B cell (primary cell): ENCODE data around the gene NDUFB7. TPM values are rescaled to one million over a fixed set of nuclear protein-coding genes. Genes with fewer than 3 reads are reported as not detected.

Source experiments
- ATAC-seq: fragments of 200-7000 bp; cut with Tn5 transposase; one replicate; pipeline ENCODE4 v1.10.0; 2021; ENCODE audit warnings: low read depth, mild to moderate bottlenecking, moderate number of reproducible peaks, moderate library complexity
- CTCF ChIA-PET: fragments of 350-600 bp; sonication (Branson Sonifier 250); formaldehyde crosslinking; loops from one replicate; lab custom pipeline; 2021; ENCODE audit warnings: antibody characterized with exemption, inconsistent platforms; lab: Charles Lee
- POLR2A ChIA-PET: fragments of 350-600 bp; sonication (Branson Sonifier 250); formaldehyde crosslinking; loops from one replicate; lab custom pipeline; 2021; ENCODE audit warnings: antibody characterized with exemption; lab: Charles Lee
- DNase-seq: peaks from one replicate; pipeline ENCODE4 v3.0.0; 2013
- H2AFZ ChIP-seq: 2 replicates; pipeline ENCODE4 v1.6.1; 2012; ENCODE audit warnings: mild to moderate bottlenecking, low read depth, low read length; ENCODE audit not compliant: insufficient read depth, poor library complexity, severe bottlenecking
- H3K27ac ChIP-seq, 2 donors: 1 replicate in 1 of 2; 2 replicates in 1 of 2; pipeline ENCODE4 v1.5.1; 2012 to 2013; ENCODE audit warnings: low read length in 2 of 2, mild to moderate bottlenecking in 2 of 2, moderate library complexity in 1 of 2
- H3K27me3 ChIP-seq, 4 experiments: fragments of 200-600 bp in 1 of 4; sonication (generic) in 1 of 4; replicated peaks in 1 of 4; 1 replicate in 2 of 4; 2 replicates in 2 of 4; pipeline versions ENCODE4 v1.6.1 to v1.7.0; 2013 to 2016; ENCODE audit warnings: low read length in 3 of 4, mild to moderate bottlenecking in 2 of 4, mixed read lengths in 1 of 4, moderate library complexity in 1 of 4; ENCODE audit not compliant: insufficient read depth in 4 of 4, control insufficient read depth in 3 of 4; ENCODE audit errors: control extremely low read depth in 1 of 4
- H3K36me3 ChIP-seq, 2 experiments: replicated peaks in 1 of 2; 1 replicate in 1 of 2; 2 replicates in 1 of 2; pipeline versions ENCODE4 v1.6.1 to v1.7.1; 2013; ENCODE audit warnings: low read length in 1 of 2; ENCODE audit not compliant: insufficient read depth in 2 of 2, control insufficient read depth in 1 of 2; ENCODE audit errors: control extremely low read depth in 1 of 2, extremely low read depth in 1 of 2
- H3K4me1 ChIP-seq, 2 donors: fragments of 200-600 bp in 1 of 2; sonication (generic) in 1 of 2; 1 replicate in 1 of 2; 2 replicates in 1 of 2; pipeline versions ENCODE4 v1.5.1 to v1.6.1; 2013 to 2017; ENCODE audit warnings: low read length in 2 of 2; ENCODE audit not compliant: control insufficient read depth in 2 of 2, insufficient read depth in 2 of 2
- H3K4me2 ChIP-seq: replicated peaks from 2 replicates; pipeline ENCODE3; 2012; ENCODE audit warnings: mild to moderate bottlenecking, low read depth, low read length; ENCODE audit not compliant: poor library complexity, severe bottlenecking
- H3K4me3 ChIP-seq, 5 experiments: fragments of 200-600 bp in 1 of 5; sonication (generic) in 1 of 5; 1 replicate in 3 of 5; 2 replicates in 2 of 5; pipeline versions ENCODE4 v1.5.1 to v1.7.0; 2011 to 2016; ENCODE audit warnings: low read length in 4 of 5, mild to moderate bottlenecking in 4 of 5, low read depth in 2 of 5, control low read depth in 1 of 5, moderate library complexity in 1 of 5; ENCODE audit not compliant: insufficient read depth in 1 of 5; ENCODE audit errors: control extremely low read depth in 1 of 5, extremely low read depth in 1 of 5
- H3K79me2 ChIP-seq: fragments of 200-600 bp; sonication (generic); one replicate; pipeline ENCODE4 v1.6.0; 2016; ENCODE audit warnings: low read length; ENCODE audit not compliant: control insufficient read depth, insufficient read depth
- H3K9ac ChIP-seq: fragments of 200-600 bp; sonication (generic); 2 replicates; pipeline ENCODE4 v1.6.1; 2017; ENCODE audit warnings: mild to moderate bottlenecking, low read length, moderate library complexity
- H3K9me3 ChIP-seq, 3 donors: one replicate each; pipeline versions ENCODE4 v1.6.1 to v1.7.1; 2013; ENCODE audit warnings: low read length in 2 of 3; ENCODE audit not compliant: control insufficient read depth in 2 of 3, insufficient read depth in 1 of 3; ENCODE audit errors: control extremely low read depth in 1 of 3
- H4K20me1 ChIP-seq: 2 replicates; pipeline ENCODE4 v1.6.0; 2012; ENCODE audit warnings: mild to moderate bottlenecking, low read length; ENCODE audit not compliant: insufficient read depth, control insufficient read depth, poor library complexity, severe bottlenecking
- H3K27ac Mint-ChIP-seq: one replicate; pipeline ENCODE4 v1.8.0; 2021; ENCODE audit warnings: mixed read lengths
- H3K27me3 Mint-ChIP-seq: one replicate; pipeline ENCODE4 v1.8.0; 2021; ENCODE audit warnings: mixed read lengths
- H3K4me1 Mint-ChIP-seq: one replicate; pipeline ENCODE4 v1.8.0; 2021; ENCODE audit warnings: mixed read lengths
- H3K4me3 Mint-ChIP-seq: one replicate; pipeline ENCODE4 v1.8.0; 2021; ENCODE audit warnings: mixed read lengths
- H3K9me3 Mint-ChIP-seq: one replicate; pipeline ENCODE4 v1.8.0; 2022; ENCODE audit warnings: mixed read lengths; ENCODE audit not compliant: insufficient read depth
- EZH2 ChIP-seq: IDR thresholded peaks from 2 replicates; pipeline ENCODE4 v1.6.1; 2012; ENCODE audit warnings: borderline replicate concordance, low read depth, mild to moderate bottlenecking, moderate library complexity, low read length; ENCODE audit not compliant: insufficient read depth, poor library complexity, severe bottlenecking
- WGBS: methylation state at CpG from one replicate; pipeline ENCODE4 v1.1.5; 2013; ENCODE audit warnings: missing lambda C conversion rate; ENCODE audit not compliant: insufficient coverage; 5-methylcytosine and 5-hydroxymethylcytosine counted together
- intact Hi-C: fragments of 100-400 bp; cut with micrococcal nuclease; formaldehyde crosslinking; loops from one replicate; pipeline ENCODE4 v1.10.0; 2022
- polyA plus RNA-seq: library from polyadenylated mRNA; depleted of rRNA; stranded (reverse); fragments of >200 nt; gene quantifications from 2 replicates; pipeline ENCODE4 v1.2.3, GENCODE V29; 2012
- total RNA-seq, 2 donors: library from RNA; stranded (reverse); fragments of 120-200 nt in 1 of 2; gene quantifications; 1 replicate in 1 of 2; 2 replicates in 1 of 2; pipeline versions ENCODE4 v1.2.3 to v1.2.4, GENCODE V29; 2013 to 2022
- TF ChIP-seq, protein P1 (sequence below): fragments of 200-600 bp; IDR thresholded peaks from one replicate; pipeline ENCODE4 v1.8.0; 2022; ENCODE audit warnings: antibody characterized with exemption, mild to moderate bottlenecking

The NDUFB7 gene
- total and polyA plus RNA-seq, 2 donors (not counting 1 experiment from before 2014, with no cell fraction given): 71.5 to 168 TPM

DNA sequence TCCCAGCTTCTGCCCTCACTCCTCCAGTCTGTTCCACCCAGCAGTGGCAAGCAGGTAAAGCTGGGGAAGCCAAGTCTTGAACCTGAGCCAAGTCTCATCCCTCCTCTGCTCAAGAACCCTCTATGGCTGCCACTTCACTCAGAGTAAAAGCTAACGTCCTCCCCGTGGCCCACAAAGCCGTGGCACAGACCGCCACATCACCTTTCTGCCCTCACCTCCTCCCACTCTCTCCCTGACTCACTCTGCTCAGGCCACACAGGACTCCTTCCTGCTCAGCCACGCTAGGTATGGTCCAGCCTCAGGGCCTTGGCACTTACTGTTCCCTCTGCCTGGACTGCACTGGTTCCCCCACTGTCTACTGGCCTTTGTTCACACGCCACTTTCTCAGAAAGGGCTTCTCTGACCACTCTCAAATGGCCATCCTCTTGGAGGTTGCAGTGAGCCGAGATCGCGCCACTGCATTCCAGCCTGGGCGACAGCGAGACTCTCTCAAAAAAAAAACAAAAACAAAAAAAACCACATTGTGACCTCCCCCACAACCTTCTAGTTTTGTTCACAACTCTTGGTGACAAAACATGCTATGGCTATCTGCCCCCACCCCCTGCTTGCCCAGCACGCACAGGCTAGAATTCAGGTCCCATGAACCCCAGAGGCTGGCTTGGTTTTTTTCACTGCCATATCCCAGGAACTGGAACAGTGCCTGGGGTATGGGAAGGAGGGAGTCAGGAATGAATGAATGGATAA, 15.8 kb downstream of the NDUFB7 start:
- Mint-ChIP-seq H3K27ac (no peak overlapping the region), H3K4me3 (peak overlapping the region; percentile 41), H3K4me1 (peaks cover 34% of the 10 kb centered on the region), H3K9me3 (no peaks in the 10 kb centered on the region), H3K27me3 (no peaks in the 10 kb centered on the region)
- H3K4me3 ChIP-seq: no peak overlapping the region
- peak overlapping the region; percentile 74 for H3K4me2 ChIP-seq
- TF ChIP-seq, protein P1, sequence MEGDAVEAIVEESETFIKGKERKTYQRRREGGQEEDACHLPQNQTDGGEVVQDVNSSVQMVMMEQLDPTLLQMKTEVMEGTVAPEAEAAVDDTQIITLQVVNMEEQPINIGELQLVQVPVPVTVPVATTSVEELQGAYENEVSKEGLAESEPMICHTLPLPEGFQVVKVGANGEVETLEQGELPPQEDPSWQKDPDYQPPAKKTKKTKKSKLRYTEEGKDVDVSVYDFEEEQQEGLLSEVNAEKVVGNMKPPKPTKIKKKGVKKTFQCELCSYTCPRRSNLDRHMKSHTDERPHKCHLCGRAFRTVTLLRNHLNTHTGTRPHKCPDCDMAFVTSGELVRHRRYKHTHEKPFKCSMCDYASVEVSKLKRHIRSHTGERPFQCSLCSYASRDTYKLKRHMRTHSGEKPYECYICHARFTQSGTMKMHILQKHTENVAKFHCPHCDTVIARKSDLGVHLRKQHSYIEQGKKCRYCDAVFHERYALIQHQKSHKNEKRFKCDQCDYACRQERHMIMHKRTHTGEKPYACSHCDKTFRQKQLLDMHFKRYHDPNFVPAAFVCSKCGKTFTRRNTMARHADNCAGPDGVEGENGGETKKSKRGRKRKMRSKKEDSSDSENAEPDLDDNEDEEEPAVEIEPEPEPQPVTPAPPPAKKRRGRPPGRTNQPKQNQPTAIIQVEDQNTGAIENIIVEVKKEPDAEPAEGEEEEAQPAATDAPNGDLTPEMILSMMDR: no peak
- no peak for TF ChIP-seq EZH2
- no peak overlapping the region for H3K27ac ChIP-seq
- no peak for ATAC-seq
- intact Hi-C loops: no loop called here
- no peaks in the 10 kb centered on the region for H3K27me3 ChIP-seq
- ChIA-PET POLR2A (interaction anchor here (0.6 to 1.3 kb wide), 3 partner anchors 38 to 718 kb away, joined by 3 to 5 read pairs (median 4); partner anchors contain the start of gene DNAJB1), CTCF (interaction anchor here (0.9 to 4.3 kb wide), 18 partner anchors 9 to 219 kb away, joined by 3 to 36 read pairs (median 6); partner anchors contain the start of genes NDUFB7 and ZNF333)
- DNase-seq: no peak
- H2AFZ ChIP-seq: peak overlapping the region; percentile 3
- H3K4me1 ChIP-seq: peaks cover 10 to 24% of the 10 kb centered on the region in 2 donors
- H3K9ac ChIP-seq: no peak overlapping the region
- H3K9me3 ChIP-seq: peaks cover 0 to 3% (median 0%) of the 10 kb centered on the region in 3 donors
- H4K20me1 ChIP-seq: peaks cover 78% of the 10 kb centered on the region
- 92% methylated on average over 12 of the region's 12 CpGs for WGBS
- H3K79me2 ChIP-seq: peaks cover 91% of the 10 kb centered on the region
- peaks cover 0 to 3% of the 10 kb centered on the region in 2 experiments for H3K36me3 ChIP-seq

DNA sequence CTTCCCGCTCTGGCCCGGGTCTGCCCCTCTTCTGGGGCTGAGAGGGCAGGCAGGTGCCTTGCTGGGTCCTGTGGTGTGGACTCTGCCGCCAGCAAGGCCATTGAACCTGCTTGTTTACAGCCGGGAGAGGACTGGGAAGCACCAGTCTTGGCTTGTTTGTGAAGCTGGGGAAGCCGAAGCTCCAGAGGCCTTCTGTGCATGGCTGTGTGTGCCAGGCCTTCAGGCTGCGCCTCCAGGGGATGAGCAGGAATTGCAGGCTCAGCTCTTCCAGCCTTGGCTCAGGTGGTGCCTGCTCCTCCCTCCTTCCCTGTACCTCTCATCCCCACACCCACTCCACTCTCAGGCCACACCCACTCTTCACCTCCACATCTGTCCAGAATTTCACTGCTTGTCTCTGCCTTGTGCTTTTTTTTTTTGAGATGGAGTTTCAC, 17.5 kb downstream of the NDUFB7 start:
- Histone ChIP-seq H3K9ac (no peak overlapping the region), H3K4me1 (peaks cover 22 to 33% of the 10 kb centered on the region in 2 donors), H3K27me3 (no peaks in the 10 kb centered on the region), H3K79me2 (peaks cover 89% of the 10 kb centered on the region), H3K9me3 (peaks cover 0 to 3% (median 0%) of the 10 kb centered on the region in 3 donors), H2AFZ (no peak overlapping the region), H3K36me3 (peaks cover 0 to 5% of the 10 kb centered on the region in 2 experiments), H3K4me3 (no peak overlapping the region), H3K27ac (no peak overlapping the region), H3K4me2 (no peak overlapping the region), H4K20me1 (peaks cover 75% of the 10 kb centered on the region)
- Mint-ChIP-seq H3K4me1 (peaks cover 42% of the 10 kb centered on the region), H3K27ac (no peak overlapping the region), H3K27me3 (no peaks in the 10 kb centered on the region), H3K9me3 (no peaks in the 10 kb centered on the region), H3K4me3 (no peak overlapping the region)
- ATAC-seq: no peak
- ChIA-PET CTCF (interaction anchor here (0.6 to 4.3 kb wide), 7 partner anchors 10 to 530 kb away, joined by 3 to 36 read pairs (median 5); partner anchors contain the start of gene ZNF333), POLR2A (interaction anchor here (0.7 to 1.0 kb wide), 2 partner anchors 57 to 481 kb away, joined by 3 read pairs; no protein-coding TSS in a partner anchor)
- no peak for DNase-seq
- TF ChIP-seq, protein P1: no peak
- TF ChIP-seq EZH2: no peak
- WGBS: 79% methylated on average over 6 of the region's 6 CpGs
- intact Hi-C loops: no loop called here
